Ishikawa (cell line): ENCODE results near the gene NPY.

ENCODE experiments used
- CEBPB ChIP-seq: IDR thresholded peaks from 2 replicates; pipeline ENCODE4 v1.6.1; 2012
- MAX ChIP-seq: IDR thresholded peaks from 2 replicates; pipeline ENCODE4 v1.6.1; 2012
- RAD21 ChIP-seq: IDR thresholded peaks from 2 replicates; pipeline ENCODE4 v1.6.1; 2012; ENCODE audit warnings: low read depth
- REST ChIP-seq: IDR thresholded peaks from 2 replicates; pipeline ENCODE4 v1.6.1; 2012; ENCODE audit warnings: low read depth, mild to moderate bottlenecking
- TAF1 ChIP-seq: IDR thresholded peaks from 2 replicates; pipeline ENCODE4 v1.6.1; 2012; ENCODE audit warnings: low read depth, mild to moderate bottlenecking
- YY1 ChIP-seq: IDR thresholded peaks from 2 replicates; pipeline ENCODE4 v1.6.1; 2012; ENCODE audit warnings: low read depth

GRCh38 chr7:24241206-24241605 lies 42.8 kb upstream of the NPY start:
- no peak for TF ChIP-seq REST
- no peak for TF ChIP-seq TAF1
- TF ChIP-seq RAD21, result no peak
- no peak for TF ChIP-seq CEBPB
- TF ChIP-seq YY1, result no peak
- TF ChIP-seq MAX, result no peak
